HEK293 (cell line): ENCODE data around the gene GFM1.

Experiments
- CTCF ChIA-PET: fragments of 350-600 bp; formaldehyde crosslinking; extraction: SDS; loops from one replicate; lab custom pipeline; 2021; ENCODE audit warnings: antibody characterized with exemption; lab: Yijun Ruan, JAX
- POLR2A ChIA-PET: fragments of 300-600 bp; formaldehyde crosslinking; extraction: SDS; loops from one replicate; lab custom pipeline; 2020; ENCODE audit warnings: antibody characterized with exemption, inconsistent platforms; lab: Yijun Ruan, JAX
- H3K27ac ChIP-seq: fragments of 200-500 bp; sonication (Bioruptor generic); 2 replicates; pipeline ENCODE4 v1.5.1; 2014; ENCODE audit warnings: low read depth, low read length, control low read depth, inconsistent platforms; ENCODE audit errors: extremely low read depth
- H3K36me3 ChIP-seq, 2 experiments: fragments of 200-500 bp in 1 of 2; sonication (Bioruptor generic) in 1 of 2; 1 replicate in 1 of 2; 2 replicates in 1 of 2; pipeline ENCODE4 v1.5.1; 2014 to 2017; ENCODE audit warnings: inconsistent platforms in 2 of 2, low read length in 2 of 2; ENCODE audit not compliant: control insufficient read depth in 2 of 2, insufficient read depth in 1 of 2
- H3K4me1 ChIP-seq: fragments of 200-500 bp; sonication (Bioruptor generic); 2 replicates; pipeline ENCODE4 v1.5.1; 2014; ENCODE audit warnings: mild to moderate bottlenecking, low read length, inconsistent platforms; ENCODE audit not compliant: control insufficient read depth, insufficient read depth
- H3K4me3 ChIP-seq: 2 replicates; pipeline ENCODE4 v1.5.1; 2011; ENCODE audit warnings: low read depth, mild to moderate bottlenecking, control low read depth, low read length, moderate library complexity
- H3K9me3 ChIP-seq: fragments of 200-500 bp; sonication (Bioruptor generic); 2 replicates; pipeline ENCODE4 v1.5.1; 2014; ENCODE audit warnings: low read depth, low read length, inconsistent platforms; ENCODE audit not compliant: control insufficient read depth, insufficient read depth
- HIC1 ChIP-seq: fragments of 450-650 bp; formaldehyde crosslinking; IDR thresholded peaks from 2 replicates; pipeline ENCODE4 v1.5.1; 2016; ENCODE audit warnings: missing biosample characterization, missing genetic modification characterization
- HOXA7 ChIP-seq: sonication (generic); formaldehyde crosslinking; IDR thresholded peaks from 2 replicates; pipeline ENCODE4 v1.8.1; 2022; ENCODE audit warnings: missing genetic modification reagents, borderline replicate concordance
- MZF1 ChIP-seq: fragments of 450-650 bp; formaldehyde crosslinking; IDR thresholded peaks from 2 replicates; pipeline ENCODE4 v1.5.1; 2017; ENCODE audit warnings: missing biosample characterization, missing genetic modification characterization, borderline replicate concordance
- PATZ1 ChIP-seq: fragments of 450-650 bp; formaldehyde crosslinking; IDR thresholded peaks from 2 replicates; pipeline ENCODE4 v1.5.1; 2016; ENCODE audit warnings: missing biosample characterization, missing genetic modification characterization
- SP2 ChIP-seq: fragments of 450-650 bp; formaldehyde crosslinking; IDR thresholded peaks from 2 replicates; pipeline ENCODE4 v1.5.1; 2016; ENCODE audit warnings: missing biosample characterization, missing genetic modification characterization
- ZBTB44 ChIP-seq: fragments of 450-650 bp; IDR thresholded peaks from 2 replicates; pipeline ENCODE4 v1.5.1; 2018; ENCODE audit warnings: missing biosample characterization, mild to moderate bottlenecking, missing genetic modification characterization
- ZBTB7A ChIP-seq: fragments of 450-650 bp; formaldehyde crosslinking; IDR thresholded peaks from 2 replicates; pipeline ENCODE4 v1.5.1; 2016; ENCODE audit warnings: low read depth, missing biosample characterization, missing genetic modification characterization
- ZIC2 ChIP-seq: fragments of 450-650 bp; formaldehyde crosslinking; IDR thresholded peaks from 2 replicates; pipeline ENCODE4 v1.5.1; 2016; ENCODE audit warnings: missing biosample characterization, missing genetic modification characterization
- ZNF148 ChIP-seq: fragments of 450-650 bp; formaldehyde crosslinking; IDR thresholded peaks from 2 replicates; pipeline ENCODE4 v1.5.0; 2017; ENCODE audit warnings: missing biosample characterization, missing genetic modification characterization, borderline replicate concordance
- ZNF174 ChIP-seq: fragments of 450-650 bp; formaldehyde crosslinking; IDR thresholded peaks from 2 replicates; pipeline ENCODE4 v1.5.0; 2017; ENCODE audit warnings: missing biosample characterization, mild to moderate bottlenecking, missing genetic modification characterization
- ZNF202 ChIP-seq: fragments of 450-650 bp; formaldehyde crosslinking; IDR thresholded peaks from 2 replicates; pipeline ENCODE4 v1.5.1; 2016; ENCODE audit warnings: missing biosample characterization, missing genetic modification characterization, borderline replicate concordance
- ZNF354C ChIP-seq: fragments of 450-650 bp; formaldehyde crosslinking; IDR thresholded peaks from 2 replicates; pipeline ENCODE4 v1.5.1; 2016; ENCODE audit warnings: missing biosample characterization, missing genetic modification characterization, low read depth, borderline replicate concordance
- ZNF398 ChIP-seq: fragments of 450-650 bp; formaldehyde crosslinking; IDR thresholded peaks from 2 replicates; pipeline ENCODE4 v1.5.1; 2017; ENCODE audit warnings: missing biosample characterization, missing genetic modification characterization
- ZNF404 ChIP-seq: fragments of 450-650 bp; formaldehyde crosslinking; IDR thresholded peaks from 2 replicates; pipeline ENCODE4 v1.5.1; 2017; ENCODE audit warnings: missing biosample characterization, missing genetic modification characterization
- ZNF426 ChIP-seq: fragments of 450-650 bp; formaldehyde crosslinking; IDR thresholded peaks from 2 replicates; pipeline ENCODE4 v1.5.1; 2017; ENCODE audit warnings: missing biosample characterization, missing genetic modification characterization, mild to moderate bottlenecking, inconsistent platforms, moderate library complexity
- ZNF530 ChIP-seq: fragments of 450-650 bp; formaldehyde crosslinking; IDR thresholded peaks from 2 replicates; pipeline ENCODE4 v1.5.1; 2016; ENCODE audit warnings: low read depth, missing biosample characterization, missing genetic modification characterization
- ZNF548 ChIP-seq: fragments of 450-650 bp; formaldehyde crosslinking; IDR thresholded peaks from 2 replicates; pipeline ENCODE4 v1.5.1; 2016; ENCODE audit warnings: missing biosample characterization, missing genetic modification characterization
- ZNF571 ChIP-seq: fragments of 450-650 bp; formaldehyde crosslinking; IDR thresholded peaks from 2 replicates; pipeline ENCODE4 v1.5.0; 2017; ENCODE audit warnings: missing biosample characterization, missing genetic modification characterization
- ZNF623 ChIP-seq: fragments of 450-650 bp; formaldehyde crosslinking; IDR thresholded peaks from 2 replicates; pipeline ENCODE4 v1.5.1; 2016; ENCODE audit warnings: missing biosample characterization, missing genetic modification characterization
- ZNF624 ChIP-seq: fragments of 450-650 bp; formaldehyde crosslinking; IDR thresholded peaks from 2 replicates; pipeline ENCODE4 v1.5.1; 2017; ENCODE audit warnings: missing biosample characterization, missing genetic modification characterization
- ZNF626 ChIP-seq: fragments of 450-650 bp; sonication (Bioruptor Pico); formaldehyde crosslinking; IDR thresholded peaks from 2 replicates; pipeline ENCODE4 v1.5.1; 2018; ENCODE audit warnings: missing biosample characterization, missing genetic modification characterization, inconsistent platforms
- ZNF639 ChIP-seq: fragments of 450-650 bp; formaldehyde crosslinking; IDR thresholded peaks from 2 replicates; pipeline ENCODE4 v1.5.1; 2016; ENCODE audit warnings: missing biosample characterization, missing genetic modification characterization
- ZNF777 ChIP-seq: fragments of 450-650 bp; formaldehyde crosslinking; IDR thresholded peaks from 2 replicates; pipeline ENCODE4 v1.5.1; 2017; ENCODE audit warnings: missing biosample characterization, missing genetic modification characterization, borderline replicate concordance

The GFM1 gene

GRCh38 chr3:158731938-158732855 is 87.9 kb downstream of the GFM1 start, which contains the start of gene RARRES1 (continued):
- TF ChIP-seq ZNF639 (tag by site-specific recombination) (no peak), ZNF626 (tag by site-specific recombination) (no peak), HOXA7 (CRISPR knock-in tag) (no peak)

- H3K36me3 ChIP-seq, result no peaks in the 10 kb centered on the region
- H3K4me1 ChIP-seq, result no peaks in the 10 kb centered on the region
- no peaks in the 10 kb centered on the region for H3K9me3 ChIP-seq
- CTCF ChIA-PET, result no interaction called here
- H3K27ac ChIP-seq, result no peak overlapping the region
- H3K4me3 ChIP-seq, result no peak overlapping the region
- POLR2A ChIA-PET, result no interaction called here
- TF ChIP-seq MZF1 (no peak), ZNF571 (tag by site-specific recombination) (no peak), ZNF148 (tag by site-specific recombination) (no peak), ZNF174 (tag by site-specific recombination) (no peak), ZNF624 (tag by site-specific recombination) (no peak), ZIC2 (tag by site-specific recombination) (no peak), ZNF548 (tag by site-specific recombination) (no peak), ZBTB7A (no peak), ZBTB44 (no peak), ZNF354C (no peak), ZNF398 (no peak), ZNF777 (no peak), PATZ1 (tag by site-specific recombination) (no peak), ZNF426 (tag by site-specific recombination) (no peak), HIC1 (tag by site-specific recombination) (no peak), ZNF202 (tag by site-specific recombination) (no peak), ZNF623 (no peak), SP2 (tag by site-specific recombination) (no peak), ZNF404 (tag by site-specific recombination) (no peak), ZNF530 (tag by site-specific recombination) (no peak)
Observed at GRCh38 chr3:158732856-158733200, 88.5 kb downstream of the GFM1 start.
